CD14-positive monocyte (primary cell): ENCODE measurements around the gene DCC. TPM values are rescaled to one million over a fixed set of nuclear protein-coding genes. Genes with fewer than 3 reads are reported as not detected.

Source experiments
- DNase-seq, 3 donors: peaks; one replicate each; pipeline ENCODE4 v3.0.0-alpha.2; 2011 to 2022
- H2AFZ ChIP-seq: 2 replicates; pipeline ENCODE4 v1.6.0; 2012; ENCODE audit warnings: mild to moderate bottlenecking, low read depth, low read length, inconsistent platforms; ENCODE audit not compliant: insufficient read depth, poor library complexity, severe bottlenecking
- H3K27ac ChIP-seq, 2 donors: 1 replicate in 1 of 2; 2 replicates in 1 of 2; pipeline ENCODE4 v1.5.1; 2012 to 2013; ENCODE audit warnings: low read length in 2 of 2, control low read depth in 1 of 2, inconsistent platforms in 1 of 2, low read depth in 1 of 2, mild to moderate bottlenecking in 1 of 2
- H3K27me3 ChIP-seq, 2 donors: one replicate each; pipeline versions ENCODE4 v1.6.0 to v1.6.1; 2011 to 2013; ENCODE audit warnings: low read length in 2 of 2; ENCODE audit not compliant: control insufficient read depth in 2 of 2, insufficient read depth in 2 of 2
- H3K36me3 ChIP-seq, 2 donors: replicated peaks in 1 of 2; 1 replicate in 1 of 2; 2 replicates in 1 of 2; pipeline versions ENCODE4 v1.5.1 to v1.6.1; 2012 to 2013; ENCODE audit warnings: low read length in 2 of 2, control low read depth in 1 of 2, inconsistent platforms in 1 of 2, mild to moderate bottlenecking in 1 of 2; ENCODE audit not compliant: insufficient read depth in 2 of 2, control insufficient read depth in 1 of 2
- H3K4me1 ChIP-seq, 2 donors: 1 replicate in 1 of 2; 2 replicates in 1 of 2; pipeline versions ENCODE4 v1.5.1 to v1.6.1; 2012 to 2013; ENCODE audit warnings: low read length in 2 of 2, control low read depth in 1 of 2, inconsistent platforms in 1 of 2, mild to moderate bottlenecking in 1 of 2, moderate library complexity in 1 of 2; ENCODE audit not compliant: insufficient read depth in 2 of 2, control insufficient read depth in 1 of 2
- H3K4me2 ChIP-seq: replicated peaks from 2 replicates; pipeline ENCODE3; 2012; ENCODE audit warnings: low read length, moderate library complexity, mild to moderate bottlenecking; ENCODE audit not compliant: poor library complexity, severe bottlenecking; ENCODE audit errors: extremely low read depth
- H3K4me3 ChIP-seq, 3 experiments: fragments of 200-600 bp in 1 of 3; sonication (generic) in 1 of 3; replicated peaks in 1 of 3; 1 replicate in 2 of 3; 2 replicates in 1 of 3; pipeline ENCODE4 v1.5.1; 2011 to 2013; ENCODE audit warnings: low read length in 3 of 3, mild to moderate bottlenecking in 3 of 3, control low read depth in 2 of 3, low read depth in 2 of 3, inconsistent platforms in 1 of 3, moderate library complexity in 1 of 3
- H3K79me2 ChIP-seq: 2 replicates; pipeline ENCODE4 v1.6.0; 2012; ENCODE audit warnings: mild to moderate bottlenecking, control low read depth, inconsistent platforms, low read length, moderate library complexity; ENCODE audit not compliant: insufficient read depth
- H3K9ac ChIP-seq: 2 replicates; pipeline ENCODE4 v1.6.0; 2017; ENCODE audit warnings: low read length, mild to moderate bottlenecking; ENCODE audit not compliant: insufficient read depth, poor library complexity, severe bottlenecking
- H3K9me3 ChIP-seq, 2 donors: replicated peaks in 1 of 2; 1 replicate in 1 of 2; 2 replicates in 1 of 2; pipeline versions ENCODE4 v1.5.1 to v1.6.1; 2012 to 2013; ENCODE audit warnings: low read length in 2 of 2, control low read depth in 1 of 2; ENCODE audit not compliant: control insufficient read depth in 1 of 2, insufficient read depth in 1 of 2
- H4K20me1 ChIP-seq: 2 replicates; pipeline ENCODE4 v1.6.0; 2012; ENCODE audit warnings: mild to moderate bottlenecking, low read length, control low read depth, moderate library complexity; ENCODE audit not compliant: insufficient read depth
- H3K27ac Mint-ChIP-seq, 7 donors: one replicate each; pipeline ENCODE4 v1.8.0; 2020; ENCODE audit warnings: mild to moderate bottlenecking in 7 of 7, mixed read lengths in 7 of 7, moderate library complexity in 6 of 7, inconsistent platforms in 2 of 7
- H3K27me3 Mint-ChIP-seq, 3 donors: one replicate each; pipeline ENCODE4 v1.8.0; 2021 to 2022; ENCODE audit warnings: low read depth in 3 of 3, mild to moderate bottlenecking in 3 of 3, mixed read lengths in 3 of 3, moderate library complexity in 3 of 3, inconsistent platforms in 1 of 3
- H3K36me3 Mint-ChIP-seq, 2 donors: one replicate each; pipeline ENCODE4 v1.8.0; 2020; ENCODE audit warnings: mixed read lengths in 2 of 2, inconsistent platforms in 1 of 2, mild to moderate bottlenecking in 1 of 2
- H3K4me1 Mint-ChIP-seq: one replicate; pipeline ENCODE4 v1.8.0; 2020; ENCODE audit warnings: mild to moderate bottlenecking, mixed read lengths
- H3K4me3 Mint-ChIP-seq, 2 donors: one replicate each; pipeline ENCODE4 v1.8.0; 2020; ENCODE audit warnings: mild to moderate bottlenecking in 2 of 2, mixed read lengths in 2 of 2, moderate library complexity in 1 of 2
- H3K9me3 Mint-ChIP-seq, 7 donors: one replicate each; pipeline ENCODE4 v1.8.0; 2020 to 2022; ENCODE audit warnings: mixed read lengths in 7 of 7, mild to moderate bottlenecking in 6 of 7, moderate library complexity in 6 of 7, inconsistent platforms in 2 of 7
- WGBS: methylation state at CpG from one replicate; pipeline ENCODE4 v1.1.5; 2013; ENCODE audit warnings: missing lambda C conversion rate; ENCODE audit not compliant: insufficient coverage; 5-methylcytosine and 5-hydroxymethylcytosine counted together
- intact Hi-C, 2 donors: fragments of 100-400 bp; cut with micrococcal nuclease; formaldehyde crosslinking; loops; one replicate each; pipeline versions ENCODE4 v1.15.0 to v1.15.1; 2023
- polyA plus RNA-seq, 3 donors: library from polyadenylated mRNA; depleted of rRNA in 1 of 3; unstranded in 2 of 3; stranded (reverse) in 1 of 3; fragments of 300-500 nt in 2 of 3; fragments of >200 nt in 1 of 3; fragmentation: Illumina TruSeq in 2 of 3; gene quantifications; 1 replicate in 2 of 3; 2 replicates in 1 of 3; pipeline ENCODE4 v1.2.3, GENCODE V29; 2012 to 2021
- TF ChIP-seq, protein P1 (sequence below): fragments of 200-600 bp; IDR thresholded peaks from one replicate; pipeline ENCODE4 v1.8.0; 2022; ENCODE audit warnings: antibody characterized with exemption, mild to moderate bottlenecking

DCC gene
- polyA plus RNA-seq, 3 donors = not detected

DNA sequence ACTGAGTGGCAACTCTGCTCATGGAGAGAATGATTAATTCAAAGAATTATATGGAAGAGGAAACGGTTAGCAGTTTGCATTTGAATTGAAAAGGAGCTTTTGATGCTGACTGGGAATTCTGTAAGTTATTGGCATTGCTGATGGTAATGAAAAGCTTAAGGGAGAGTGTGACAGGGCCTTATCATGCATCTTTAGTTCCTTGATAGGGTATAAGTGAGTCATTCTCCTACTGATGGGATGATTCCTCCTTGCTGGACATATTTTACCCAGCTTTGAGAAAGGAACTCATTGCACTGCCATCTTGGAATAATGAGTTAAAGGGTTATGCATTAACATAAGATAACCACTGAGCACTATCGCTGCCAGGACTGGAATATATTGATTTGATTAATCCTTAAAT lies 740.7 kb downstream of the DCC start:
- Mint-ChIP-seq H3K9me3 (peaks cover 0 to 6% (median 1%) of the 10 kb centered on the region in 7 donors), H3K27ac (no peak overlapping the region), H3K27me3 (no peaks in the 10 kb centered on the region), H3K4me3 (no peak overlapping the region), H3K36me3 (no peaks in the 10 kb centered on the region), H3K4me1 (no peaks in the 10 kb centered on the region)
- Histone ChIP-seq H2AFZ (no peak overlapping the region), H3K27me3 (no peaks in the 10 kb centered on the region), H3K4me1 (no peaks in the 10 kb centered on the region), H3K9me3 (no peaks in the 10 kb centered on the region), H3K79me2 (no peaks in the 10 kb centered on the region), H4K20me1 (no peaks in the 10 kb centered on the region), H3K4me3 (no peak overlapping the region), H3K27ac (no peak overlapping the region), H3K4me2 (no peak overlapping the region), H3K36me3 (no peaks in the 10 kb centered on the region), H3K9ac (no peak overlapping the region)
- 100% methylated on average over 1 of the region's 2 CpGs for WGBS
- no peak for DNase-seq
- intact Hi-C loops = no loop called here
- TF ChIP-seq, protein P1, sequence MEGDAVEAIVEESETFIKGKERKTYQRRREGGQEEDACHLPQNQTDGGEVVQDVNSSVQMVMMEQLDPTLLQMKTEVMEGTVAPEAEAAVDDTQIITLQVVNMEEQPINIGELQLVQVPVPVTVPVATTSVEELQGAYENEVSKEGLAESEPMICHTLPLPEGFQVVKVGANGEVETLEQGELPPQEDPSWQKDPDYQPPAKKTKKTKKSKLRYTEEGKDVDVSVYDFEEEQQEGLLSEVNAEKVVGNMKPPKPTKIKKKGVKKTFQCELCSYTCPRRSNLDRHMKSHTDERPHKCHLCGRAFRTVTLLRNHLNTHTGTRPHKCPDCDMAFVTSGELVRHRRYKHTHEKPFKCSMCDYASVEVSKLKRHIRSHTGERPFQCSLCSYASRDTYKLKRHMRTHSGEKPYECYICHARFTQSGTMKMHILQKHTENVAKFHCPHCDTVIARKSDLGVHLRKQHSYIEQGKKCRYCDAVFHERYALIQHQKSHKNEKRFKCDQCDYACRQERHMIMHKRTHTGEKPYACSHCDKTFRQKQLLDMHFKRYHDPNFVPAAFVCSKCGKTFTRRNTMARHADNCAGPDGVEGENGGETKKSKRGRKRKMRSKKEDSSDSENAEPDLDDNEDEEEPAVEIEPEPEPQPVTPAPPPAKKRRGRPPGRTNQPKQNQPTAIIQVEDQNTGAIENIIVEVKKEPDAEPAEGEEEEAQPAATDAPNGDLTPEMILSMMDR = no peak

DNA sequence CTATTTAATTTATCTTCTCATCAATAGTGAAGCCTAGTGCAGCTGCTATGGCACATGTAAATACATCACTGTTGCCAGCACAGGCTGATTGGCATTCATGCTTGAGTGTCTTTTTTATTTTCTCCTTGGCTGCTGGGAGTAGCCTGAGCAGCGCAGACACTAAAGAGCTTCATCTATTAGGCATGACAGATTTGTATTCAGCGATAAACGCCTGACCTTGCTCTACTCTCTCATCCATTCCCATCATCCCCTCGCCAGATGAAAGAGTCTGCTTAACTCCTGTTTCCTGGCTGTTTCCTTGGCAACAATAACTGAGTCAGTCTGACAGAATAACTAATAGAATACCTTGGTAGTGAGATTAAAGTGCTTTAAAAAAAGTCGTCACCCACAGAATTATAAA lies 753.6 kb downstream of the DCC start:
- H3K4me1 ChIP-seq = no peaks in the 10 kb centered on the region
- H3K4me2 ChIP-seq = no peak overlapping the region
- no peak overlapping the region for H3K27ac Mint-ChIP-seq
- no peaks in the 10 kb centered on the region for H3K79me2 ChIP-seq
- no peak for DNase-seq
- peaks cover 0 to 6% (median 3%) of the 10 kb centered on the region in 7 donors for H3K9me3 Mint-ChIP-seq
- TF ChIP-seq, protein P1 = no peak
- no peak overlapping the region for H3K4me3 Mint-ChIP-seq
- peaks cover 4 to 8% of the 10 kb centered on the region in 2 donors for H3K9me3 ChIP-seq
- intact Hi-C loops = no loop called here
- no CpG with 5 or more reads among the region's 5 CpGs for WGBS
- H3K27me3 ChIP-seq = no peaks in the 10 kb centered on the region
- H3K4me1 Mint-ChIP-seq = no peaks in the 10 kb centered on the region
- no peak overlapping the region for H3K9ac ChIP-seq
- no peaks in the 10 kb centered on the region for H4K20me1 ChIP-seq
- no peak overlapping the region for H3K4me3 ChIP-seq
- H3K36me3 ChIP-seq = no peaks in the 10 kb centered on the region
- H3K27ac ChIP-seq = no peak overlapping the region
- H2AFZ ChIP-seq = no peak overlapping the region
- peaks cover 0 to 3% (median 0%) of the 10 kb centered on the region in 3 donors for H3K27me3 Mint-ChIP-seq
- H3K36me3 Mint-ChIP-seq = no peaks in the 10 kb centered on the region
